Activated T-helper 17 cell treated with anti-CD3 and anti-CD28 coated beads, Interleukin-2, amount 50 U/mL, for 72 hours (primary cell): ENCODE measurements around the gene PROC. TPM values are rescaled to one million over a fixed set of nuclear protein-coding genes. Genes with fewer than 3 reads are reported as not detected.

Experiments used
- ATAC-seq: fragments of 150-1000 bp; cut with Tn5 transposase; replicated peaks from 2 replicates; pipeline ENCODE4 v1.10.0; 2021; ENCODE audit warnings: mild to moderate bottlenecking, moderate library complexity
- H3K27ac Mint-ChIP-seq: one replicate; pipeline ENCODE4 v1.8.0; 2022; ENCODE audit warnings: mixed read lengths
- H3K27me3 Mint-ChIP-seq: one replicate; pipeline ENCODE4 v1.8.0; 2022; ENCODE audit warnings: mixed read lengths
- H3K36me3 Mint-ChIP-seq: one replicate; pipeline ENCODE4 v1.8.0; 2022; ENCODE audit warnings: low read depth, mild to moderate bottlenecking, mixed read lengths
- H3K4me1 Mint-ChIP-seq: one replicate; pipeline ENCODE4 v1.8.0; 2022; ENCODE audit warnings: mixed read lengths
- H3K4me3 Mint-ChIP-seq: one replicate; pipeline ENCODE4 v1.8.0; 2022; ENCODE audit warnings: mild to moderate bottlenecking, mixed read lengths
- H3K9me3 Mint-ChIP-seq: one replicate; pipeline ENCODE4 v1.8.0; 2022; ENCODE audit warnings: mixed read lengths
- total RNA-seq, 2 donors: library from RNA; stranded (reverse); gene quantifications; one replicate each; pipeline ENCODE4 v1.2.3, GENCODE V29; 2022

Gene PROC
- total RNA-seq, 2 donors from 2014 or later = not detected

DNA sequence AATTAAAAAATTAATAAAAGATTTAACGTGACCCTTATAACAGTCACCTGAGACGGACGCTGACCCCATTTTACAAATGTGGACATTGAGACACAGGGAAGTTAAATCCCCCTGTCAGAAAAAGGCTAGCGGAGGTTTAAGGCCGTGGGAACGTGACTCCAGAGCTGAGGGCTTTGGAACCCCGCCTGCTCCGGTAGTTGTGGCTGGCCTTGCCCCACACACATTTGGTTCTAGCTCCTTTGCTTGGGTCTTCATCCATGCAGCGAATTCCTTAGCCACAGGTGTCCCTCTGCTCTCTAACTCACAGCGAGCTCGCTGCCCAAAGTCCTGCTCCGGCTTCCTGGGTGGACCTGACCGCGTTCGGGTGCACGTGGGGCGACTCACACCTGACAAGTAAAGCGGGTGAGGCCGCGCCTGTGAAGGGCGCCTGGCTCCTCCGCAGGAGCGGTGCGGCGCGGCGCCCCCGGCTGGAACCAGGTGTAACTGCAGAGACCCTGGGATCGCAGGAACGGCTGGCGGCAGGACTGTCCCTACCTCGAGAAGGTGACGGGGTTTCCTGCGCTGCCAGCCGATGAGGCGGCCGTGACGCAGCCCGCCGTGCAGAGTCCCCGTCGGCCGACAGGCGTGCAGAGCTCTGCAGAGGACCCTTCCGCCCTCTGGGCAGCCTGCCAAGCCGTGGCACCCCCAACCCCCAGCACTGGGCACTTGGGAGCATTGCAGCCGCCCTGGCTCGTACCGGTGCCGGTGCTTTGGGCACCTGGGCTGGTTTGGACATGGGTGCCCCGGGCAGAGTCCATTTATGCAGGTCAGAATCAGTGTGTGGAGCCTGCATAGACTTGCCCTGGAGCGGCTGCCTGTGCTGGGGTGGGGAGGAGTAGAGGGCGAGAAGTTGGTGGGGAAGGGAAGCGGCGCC, 2.4 kb upstream of the PROC start:
- H3K36me3 Mint-ChIP-seq = no peaks in the 10 kb centered on the region
- no peaks in the 10 kb centered on the region for H3K9me3 Mint-ChIP-seq
- ATAC-seq = peak; percentile 92
- peaks cover 16% of the 10 kb centered on the region for H3K4me1 Mint-ChIP-seq
- no peak overlapping the region for H3K27ac Mint-ChIP-seq
- peak overlapping the region; percentile 76 for H3K4me3 Mint-ChIP-seq
- peaks cover 4% of the 10 kb centered on the region for H3K27me3 Mint-ChIP-seq

DNA sequence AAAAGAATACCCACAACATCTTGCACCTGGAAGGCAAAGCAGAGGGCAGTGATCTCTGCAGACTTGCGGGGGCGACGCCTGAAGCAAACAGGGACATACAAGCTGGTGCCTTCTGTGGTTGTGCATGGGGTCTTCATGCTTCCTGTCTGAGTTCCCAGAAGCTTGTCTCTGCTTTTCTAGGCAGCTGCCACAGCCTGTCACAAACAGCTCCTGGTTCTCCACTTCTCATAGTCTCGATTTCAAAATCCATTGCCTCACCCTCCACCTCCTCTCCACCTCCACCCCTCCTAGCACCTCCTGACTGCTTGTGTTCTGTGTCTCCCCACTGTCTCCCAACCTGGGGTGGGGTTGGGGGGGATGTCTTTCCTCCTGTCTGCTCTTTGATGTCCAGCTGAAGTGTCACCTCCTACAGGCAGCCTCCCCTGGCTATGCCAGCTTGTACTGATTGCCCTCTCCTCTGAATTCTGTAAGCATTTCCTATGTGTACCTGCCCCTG, 1.7 kb upstream of the PROC start:
- Mint-ChIP-seq H3K4me1 (peaks cover 12% of the 10 kb centered on the region), H3K27ac (no peak overlapping the region), H3K27me3 (peaks cover 11% of the 10 kb centered on the region)

DNA sequence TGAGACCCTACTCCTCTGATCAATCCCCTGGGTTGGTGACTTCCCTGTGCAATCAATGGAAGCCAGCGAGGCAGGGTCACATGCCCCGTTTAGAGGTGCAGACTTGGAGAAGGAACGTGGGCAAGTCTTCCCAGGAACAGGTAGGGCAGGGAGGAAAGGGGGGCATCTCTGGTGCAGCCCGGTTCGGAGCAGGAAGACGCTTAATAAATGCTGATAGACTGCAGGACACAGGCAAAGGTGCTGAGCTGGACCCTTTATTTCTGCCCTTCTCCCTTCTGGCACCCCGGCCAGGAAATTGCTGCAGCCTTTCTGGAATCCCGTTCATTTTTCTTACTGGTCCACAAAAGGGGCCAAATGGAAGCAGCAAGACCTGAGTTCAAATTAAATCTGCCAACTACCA, 821 bp upstream of the PROC start:
- no peaks in the 10 kb centered on the region for H3K9me3 Mint-ChIP-seq
- no peak for ATAC-seq
- H3K27ac Mint-ChIP-seq = no peak overlapping the region
- H3K36me3 Mint-ChIP-seq = no peaks in the 10 kb centered on the region
- peaks cover 17% of the 10 kb centered on the region for H3K27me3 Mint-ChIP-seq
- H3K4me3 Mint-ChIP-seq = peak overlapping the region; percentile 76
- peaks cover 6% of the 10 kb centered on the region for H3K4me1 Mint-ChIP-seq

More for the DNA sequence above, 1.7 kb upstream of the PROC start:
- H3K4me3 Mint-ChIP-seq = peak overlapping the region; percentile 76
- no peaks in the 10 kb centered on the region for H3K36me3 Mint-ChIP-seq
- no peaks in the 10 kb centered on the region for H3K9me3 Mint-ChIP-seq
- peak; percentile 3 for ATAC-seq

DNA sequence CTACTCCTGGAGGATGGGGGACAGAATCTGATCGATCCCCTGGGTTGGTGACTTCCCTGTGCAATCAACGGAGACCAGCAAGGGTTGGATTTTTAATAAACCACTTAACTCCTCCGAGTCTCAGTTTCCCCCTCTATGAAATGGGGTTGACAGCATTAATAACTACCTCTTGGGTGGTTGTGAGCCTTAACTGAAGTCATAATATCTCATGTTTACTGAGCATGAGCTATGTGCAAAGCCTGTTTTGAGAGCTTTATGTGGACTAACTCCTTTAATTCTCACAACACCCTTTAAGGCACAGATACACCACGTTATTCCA, 844 bp downstream of the PROC start:
- ATAC-seq = no peak
- Mint-ChIP-seq H3K4me3 (no peak overlapping the region), H3K27me3 (peaks cover 25% of the 10 kb centered on the region), H3K36me3 (no peaks in the 10 kb centered on the region), H3K9me3 (no peaks in the 10 kb centered on the region), H3K4me1 (peaks cover 6% of the 10 kb centered on the region), H3K27ac (no peak overlapping the region)

DNA sequence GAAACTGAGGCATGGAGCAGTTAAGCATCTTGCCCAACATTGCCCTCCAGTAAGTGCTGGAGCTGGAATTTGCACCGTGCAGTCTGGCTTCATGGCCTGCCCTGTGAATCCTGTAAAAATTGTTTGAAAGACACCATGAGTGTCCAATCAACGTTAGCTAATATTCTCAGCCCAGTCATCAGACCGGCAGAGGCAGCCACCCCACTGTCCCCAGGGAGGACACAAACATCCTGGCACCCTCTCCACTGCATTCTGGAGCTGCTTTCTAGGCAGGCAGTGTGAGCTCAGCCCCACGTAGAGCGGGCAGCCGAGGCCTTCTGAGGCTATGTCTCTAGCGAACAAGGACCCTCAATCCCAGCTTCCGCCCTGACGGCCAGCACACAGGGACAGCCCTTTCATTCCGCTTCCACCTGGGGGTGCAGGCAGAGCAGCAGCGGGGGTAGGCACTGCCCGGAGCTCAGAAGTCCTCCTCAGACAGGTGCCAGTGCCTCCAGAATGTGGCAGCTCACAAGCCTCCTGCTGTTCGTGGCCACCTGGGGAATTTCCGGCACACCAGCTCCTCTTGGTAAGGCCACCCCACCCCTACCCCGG, 1.3 kb downstream of the PROC start:
- H3K27ac Mint-ChIP-seq = no peak overlapping the region
- no peaks in the 10 kb centered on the region for H3K36me3 Mint-ChIP-seq
- no peaks in the 10 kb centered on the region for H3K9me3 Mint-ChIP-seq
- no peak for ATAC-seq
- H3K4me1 Mint-ChIP-seq = peaks cover 6% of the 10 kb centered on the region
- no peak overlapping the region for H3K4me3 Mint-ChIP-seq
- peaks cover 25% of the 10 kb centered on the region for H3K27me3 Mint-ChIP-seq

DNA sequence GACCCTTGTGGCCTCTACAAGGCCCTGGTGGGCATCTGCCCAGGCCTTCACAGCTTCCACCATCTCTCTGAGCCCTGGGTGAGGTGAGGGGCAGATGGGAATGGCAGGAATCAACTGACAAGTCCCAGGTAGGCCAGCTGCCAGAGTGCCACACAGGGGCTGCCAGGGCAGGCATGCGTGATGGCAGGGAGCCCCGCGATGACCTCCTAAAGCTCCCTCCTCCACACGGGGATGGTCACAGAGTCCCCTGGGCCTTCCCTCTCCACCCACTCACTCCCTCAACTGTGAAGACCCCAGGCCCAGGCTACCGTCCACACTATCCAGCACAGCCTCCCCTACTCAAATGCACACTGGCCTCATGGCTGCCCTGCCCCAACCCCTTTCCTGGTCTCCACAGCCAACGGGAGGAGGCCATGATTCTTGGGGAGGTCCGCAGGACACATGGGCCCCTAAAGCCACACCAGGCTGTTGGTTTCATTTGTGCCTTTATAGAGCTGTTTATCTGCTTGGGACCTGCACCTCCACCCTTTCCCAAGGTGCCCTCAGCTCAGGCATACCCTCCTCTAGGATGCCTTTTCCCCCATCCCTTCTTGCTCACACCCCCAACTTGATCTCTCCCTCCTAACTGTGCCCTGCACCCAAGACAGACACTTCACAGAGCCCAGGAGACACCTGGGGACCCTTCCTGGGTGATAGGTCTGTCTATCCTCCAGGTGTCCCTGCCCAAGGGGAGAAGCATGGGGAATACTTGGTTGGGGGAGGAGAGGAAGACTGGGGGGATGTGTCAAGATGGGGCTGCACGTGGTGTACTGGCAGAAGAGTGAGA, 2.0 kb downstream of the PROC start:
- H3K9me3 Mint-ChIP-seq = no peaks in the 10 kb centered on the region
- no peak for ATAC-seq
- H3K36me3 Mint-ChIP-seq = no peaks in the 10 kb centered on the region

DNA sequence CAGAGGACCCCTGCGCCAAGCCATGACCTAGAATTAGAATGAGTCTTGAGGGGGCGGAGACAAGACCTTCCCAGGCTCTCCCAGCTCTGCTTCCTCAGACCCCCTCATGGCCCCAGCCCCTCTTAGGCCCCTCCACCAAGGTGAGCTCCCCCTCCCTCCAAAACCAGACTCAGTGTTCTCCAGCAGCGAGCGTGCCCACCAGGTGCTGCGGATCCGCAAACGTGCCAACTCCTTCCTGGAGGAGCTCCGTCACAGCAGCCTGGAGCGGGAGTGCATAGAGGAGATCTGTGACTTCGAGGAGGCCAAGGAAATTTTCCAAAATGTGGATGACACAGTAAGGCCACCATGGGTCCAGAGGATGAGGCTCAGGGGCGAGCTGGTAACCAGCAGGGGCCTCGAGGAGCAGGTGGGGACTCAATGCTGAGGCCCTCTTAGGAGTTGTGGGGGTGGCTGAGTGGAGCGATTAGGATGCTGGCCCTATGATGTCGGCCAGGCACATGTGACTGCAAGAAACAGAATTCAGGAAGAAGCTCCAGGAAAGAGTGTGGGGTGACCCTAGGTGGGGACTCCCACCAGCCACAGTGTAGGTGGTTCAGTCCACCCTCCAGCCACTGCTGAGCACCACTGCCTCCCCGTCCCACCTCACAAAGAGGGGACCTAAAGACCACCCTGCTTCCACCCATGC, 3.0 kb downstream of the PROC start:
- Mint-ChIP-seq H3K27me3 (peaks cover 37% of the 10 kb centered on the region), H3K36me3 (no peaks in the 10 kb centered on the region), H3K4me1 (peaks cover 6% of the 10 kb centered on the region), H3K27ac (no peak overlapping the region), H3K4me3 (no peak overlapping the region), H3K9me3 (no peaks in the 10 kb centered on the region)
- ATAC-seq = no peak

More for the DNA sequence above, 2.0 kb downstream of the PROC start:
- Mint-ChIP-seq H3K4me3 (no peak overlapping the region), H3K27ac (no peak overlapping the region), H3K4me1 (peaks cover 6% of the 10 kb centered on the region), H3K27me3 (peaks cover 28% of the 10 kb centered on the region)

DNA sequence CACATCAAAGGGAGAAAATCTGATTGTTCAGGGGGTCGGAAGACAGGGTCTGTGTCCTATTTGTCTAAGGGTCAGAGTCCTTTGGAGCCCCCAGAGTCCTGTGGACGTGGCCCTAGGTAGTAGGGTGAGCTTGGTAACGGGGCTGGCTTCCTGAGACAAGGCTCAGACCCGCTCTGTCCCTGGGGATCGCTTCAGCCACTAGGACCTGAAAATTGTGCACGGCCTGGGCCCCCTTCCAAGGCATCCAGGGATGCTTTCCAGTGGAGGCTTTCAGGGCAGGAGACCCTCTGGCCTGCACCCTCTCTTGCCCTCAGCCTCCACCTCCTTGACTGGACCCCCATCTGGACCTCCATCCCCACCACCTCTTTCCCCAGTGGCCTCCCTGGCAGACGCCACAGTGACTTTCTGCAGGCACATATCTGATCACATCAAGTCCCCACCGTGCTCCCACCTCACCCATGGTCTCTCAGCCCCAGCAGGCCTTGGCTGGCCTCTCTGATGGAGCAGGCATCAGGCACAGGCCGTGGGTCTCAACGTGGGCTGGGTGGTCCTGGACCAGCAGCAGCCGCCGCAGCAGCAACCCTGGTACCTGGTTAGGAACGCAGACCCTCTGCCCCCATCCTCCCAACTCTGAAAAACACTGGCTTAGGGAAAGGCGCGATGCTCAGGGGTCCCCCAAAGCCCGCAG, 3.8 kb downstream of the PROC start:
- Mint-ChIP-seq H3K4me3 (peak overlapping the region; percentile 41), H3K9me3 (no peaks in the 10 kb centered on the region), H3K36me3 (no peaks in the 10 kb centered on the region), H3K27ac (no peak overlapping the region), H3K4me1 (peaks cover under 1% of the 10 kb centered on the region), H3K27me3 (peaks cover 37% of the 10 kb centered on the region)
- ATAC-seq = no peak

DNA sequence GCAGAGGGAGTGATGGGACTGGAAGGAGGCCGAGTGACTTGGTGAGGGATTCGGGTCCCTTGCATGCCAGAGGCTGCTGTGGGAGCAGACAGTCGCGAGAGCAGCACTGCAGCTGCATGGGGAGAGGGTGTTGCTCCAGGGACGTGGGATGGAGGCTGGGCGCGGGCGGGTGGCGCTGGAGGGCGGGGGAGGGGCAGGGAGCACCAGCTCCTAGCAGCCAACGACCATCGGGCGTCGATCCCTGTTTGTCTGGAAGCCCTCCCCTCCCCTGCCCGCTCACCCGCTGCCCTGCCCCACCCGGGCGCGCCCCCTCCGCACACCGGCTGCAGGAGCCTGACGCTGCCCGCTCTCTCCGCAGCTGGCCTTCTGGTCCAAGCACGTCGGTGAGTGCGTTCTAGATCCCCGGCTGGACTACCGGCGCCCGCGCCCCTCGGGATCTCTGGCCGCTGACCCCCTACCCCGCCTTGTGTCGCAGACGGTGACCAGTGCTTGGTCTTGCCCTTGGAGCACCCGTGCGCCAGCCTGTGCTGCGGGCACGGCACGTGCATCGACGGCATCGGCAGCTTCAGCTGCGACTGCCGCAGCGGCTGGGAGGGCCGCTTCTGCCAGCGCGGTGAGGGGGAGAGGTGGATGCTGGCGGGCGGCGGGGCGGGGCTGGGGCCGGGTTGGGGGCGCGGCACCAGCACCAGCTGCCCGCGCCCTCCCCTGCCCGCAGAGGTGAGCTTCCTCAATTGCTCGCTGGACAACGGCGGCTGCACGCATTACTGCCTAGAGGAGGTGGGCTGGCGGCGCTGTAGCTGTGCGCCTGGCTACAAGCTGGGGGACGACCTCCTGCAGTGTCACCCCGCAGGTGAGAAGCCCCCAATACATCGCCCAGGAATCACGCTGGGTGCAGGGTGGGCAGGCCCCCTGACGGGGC, 4.6 kb downstream of the PROC start:
- H3K36me3 Mint-ChIP-seq = no peaks in the 10 kb centered on the region
- no peak overlapping the region for H3K27ac Mint-ChIP-seq
- H3K9me3 Mint-ChIP-seq = no peaks in the 10 kb centered on the region
- peak overlapping the region; percentile 41 for H3K4me3 Mint-ChIP-seq
- ATAC-seq = peak; percentile 42
- H3K27me3 Mint-ChIP-seq = peaks cover 37% of the 10 kb centered on the region
- no peaks in the 10 kb centered on the region for H3K4me1 Mint-ChIP-seq

DNA sequence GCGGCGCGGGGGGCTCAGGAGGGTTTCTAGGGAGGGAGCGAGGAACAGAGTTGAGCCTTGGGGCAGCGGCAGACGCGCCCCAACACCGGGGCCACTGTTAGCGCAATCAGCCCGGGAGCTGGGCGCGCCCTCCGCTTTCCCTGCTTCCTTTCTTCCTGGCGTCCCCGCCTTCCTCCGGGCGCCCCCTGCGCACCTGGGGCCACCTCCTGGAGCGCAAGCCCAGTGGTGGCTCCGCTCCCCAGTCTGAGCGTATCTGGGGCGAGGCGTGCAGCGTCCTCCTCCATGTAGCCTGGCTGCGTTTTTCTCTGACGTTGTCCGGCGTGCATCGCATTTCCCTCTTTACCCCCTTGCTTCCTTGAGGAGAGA, 5.2 kb downstream of the PROC start:
- Mint-ChIP-seq H3K4me1 (no peaks in the 10 kb centered on the region), H3K4me3 (peak overlapping the region; percentile 41), H3K27me3 (peaks cover 37% of the 10 kb centered on the region), H3K9me3 (no peaks in the 10 kb centered on the region), H3K36me3 (no peaks in the 10 kb centered on the region), H3K27ac (no peak overlapping the region)
- ATAC-seq = peak; percentile 46

DNA sequence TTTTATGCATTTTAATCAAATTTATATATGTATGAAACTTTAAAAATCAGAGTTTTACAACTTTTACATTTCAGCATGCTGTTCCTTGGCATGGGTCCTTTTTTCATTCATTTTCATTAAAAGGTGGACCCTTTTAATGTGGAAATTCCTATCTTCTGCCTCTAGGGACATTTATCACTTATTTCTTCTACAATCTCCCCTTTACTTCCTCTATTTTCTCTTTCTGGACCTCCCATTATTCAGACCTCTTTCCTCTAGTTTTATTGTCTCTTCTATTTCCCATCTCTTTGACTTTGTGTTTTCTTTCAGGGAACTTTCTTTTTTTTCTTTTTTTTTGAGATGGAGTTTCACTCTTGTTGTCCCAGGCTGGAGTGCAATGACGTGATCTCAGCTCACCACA, 5.7 kb downstream of the PROC start:
- no peak for ATAC-seq
- H3K27me3 Mint-ChIP-seq = peaks cover 37% of the 10 kb centered on the region
- H3K4me1 Mint-ChIP-seq = no peaks in the 10 kb centered on the region
- no peaks in the 10 kb centered on the region for H3K36me3 Mint-ChIP-seq
- no peaks in the 10 kb centered on the region for H3K9me3 Mint-ChIP-seq
- no peak overlapping the region for H3K27ac Mint-ChIP-seq
- H3K4me3 Mint-ChIP-seq = peak overlapping the region; percentile 41

DNA sequence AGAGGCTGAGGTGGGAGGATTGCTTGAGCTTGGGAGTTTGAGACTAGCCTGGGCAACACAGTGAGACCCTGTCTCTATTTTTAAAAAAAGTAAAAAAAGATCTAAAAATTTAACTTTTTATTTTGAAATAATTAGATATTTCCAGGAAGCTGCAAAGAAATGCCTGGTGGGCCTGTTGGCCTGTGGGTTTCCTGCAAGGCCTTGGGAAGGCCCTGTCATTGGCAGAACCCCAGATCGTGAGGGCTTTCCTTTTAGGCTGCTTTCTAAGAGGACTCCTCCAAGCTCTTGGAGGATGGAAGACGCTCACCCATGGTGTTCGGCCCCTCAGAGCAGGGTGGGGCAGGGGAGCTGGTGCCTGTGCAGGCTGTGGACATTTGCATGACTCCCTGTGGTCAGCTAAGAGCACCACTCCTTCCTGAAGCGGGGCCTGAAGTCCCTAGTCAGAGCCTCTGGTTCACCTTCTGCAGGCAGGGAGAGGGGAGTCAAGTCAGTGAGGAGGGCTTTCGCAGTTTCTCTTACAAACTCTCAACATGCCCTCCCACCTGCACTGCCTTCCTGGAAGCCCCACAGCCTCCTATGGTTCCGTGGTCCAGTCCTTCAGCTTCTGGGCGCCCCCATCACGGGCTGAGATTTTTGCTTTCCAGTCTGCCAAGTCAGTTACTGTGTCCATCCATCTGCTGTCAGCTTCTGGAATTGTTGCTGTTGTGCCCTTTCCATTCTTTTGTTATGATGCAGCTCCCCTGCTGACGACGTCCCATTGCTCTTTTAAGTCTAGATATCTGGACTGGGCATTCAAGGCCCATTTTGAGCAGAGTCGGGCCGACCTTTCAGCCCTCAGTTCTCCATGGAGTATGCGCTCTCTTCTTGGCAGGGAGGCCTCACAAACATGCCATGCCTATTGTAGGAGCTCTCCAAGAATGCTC, 6.6 kb downstream of the PROC start:
- Mint-ChIP-seq H3K36me3 (no peaks in the 10 kb centered on the region), H3K27me3 (peaks cover 37% of the 10 kb centered on the region), H3K4me1 (no peaks in the 10 kb centered on the region), H3K9me3 (no peaks in the 10 kb centered on the region), H3K27ac (no peak overlapping the region), H3K4me3 (no peak overlapping the region)
- ATAC-seq = no peak
